Lung (tissue), 5 donors: ENCODE measurements around the gene HECTD4. TPM values are rescaled to one million over a fixed set of nuclear protein-coding genes. Genes with fewer than 3 reads are reported as not detected.

ENCODE experiments used
- polyA plus RNA-seq, 2 donors: library from polyadenylated mRNA; stranded (reverse); fragments of 200-250 nt; gene quantifications; one replicate each; pipeline ENCODE4 v1.2.1, GENCODE V29; 2013
- small RNA-seq: library from RNA; depleted of rRNA; stranded (forward); fragments of <200 nt; gene quantifications from one replicate; pipeline ENCODE3, GENCODE V24; 2014; ENCODE audit warnings: low replicate concordance
- total RNA-seq, 2 donors: library from RNA; depleted of rRNA in 1 of 2; stranded (reverse); fragments of >200 nt in 1 of 2; gene quantifications; one replicate each; pipeline ENCODE4 v1.2.1, GENCODE V29; 2014 to 2021
- donor health status: Bipolar disorder and iron deficiency.
- donor health status: healthy.
- donor health status: DM: yes; HTN: yes; CAD: no.

Gene HECTD4
- total and polyA plus RNA-seq, 4 donors, result 4.5 to 96.5 (median 35.7) TPM

Small RNA genes within 50 kb of the gene (small RNA-seq; reads per million reads assigned to genes)
- gene RF00019, result not detected

Other genes with a start within 250 kb of the HECTD4 start
- gene RPL6, start 27.2 kb upstream of the HECTD4 start, total RNA-seq, result 1,000 to 10,000 TPM; 1,004 to 1,042 TPM
- gene RPL6, start 27.2 kb upstream of the HECTD4 start, polyA plus RNA-seq, result 1,000 to 10,000 TPM; 1,445 to 2,870 TPM
- 100 to 1,000 TPM in 1 of 2 donors, 10 to 100 TPM in 1; 48.0 to 101 TPM for gene PTPN11, start 36.5 kb upstream of the HECTD4 start, total RNA-seq
- 10 to 100 TPM; 23.3 to 40.7 TPM for gene PTPN11, start 36.5 kb upstream of the HECTD4 start, polyA plus RNA-seq